Hepatocyte (in vitro differentiated cells): ENCODE measurements around the gene RTN4RL1.

Experiments used
- CTCF ChIP-seq: fragments of 200-600 bp; sonication (generic); IDR thresholded peaks from 2 replicates; pipeline ENCODE4 v1.5.1; 2016; ENCODE audit warnings: antibody characterized with exemption, mild to moderate bottlenecking; ENCODE audit not compliant: poor library complexity
- EZH2phosphoT487 ChIP-seq: fragments of 200-600 bp; sonication (generic); IDR thresholded peaks from one replicate; pipeline ENCODE4 v1.6.1; 2018; ENCODE audit warnings: antibody characterized with exemption, mild to moderate bottlenecking, low read depth, moderate library complexity; ENCODE audit not compliant: unreplicated experiment, severe bottlenecking

GRCh38 chr17:1947743-1948516, 77.2 kb downstream of the RTN4RL1 start:
- TF ChIP-seq CTCF (no peak), EZH2phosphoT487 (no peak)
